Trophoblast cell (in vitro differentiated cells and primary cell): ENCODE measurements around the gene APOBEC3C.
"Not testable (repeated sequence)": the region's sequence is repeated elsewhere in the genome, so short reads cannot be mapped to it uniquely, and the experiment has no call there.

ENCODE experiments used
- DNase-seq, 2 donors: peaks; one replicate each; pipeline ENCODE4 v3.0.0-alpha.2; 2016
- H2AFZ ChIP-seq: 2 replicates; pipeline ENCODE4 v1.6.1; 2013; ENCODE audit warnings: low read length, moderate library complexity, mild to moderate bottlenecking; ENCODE audit not compliant: insufficient read depth, poor library complexity
- H2AK5ac ChIP-seq: 2 replicates; pipeline ENCODE4 v1.6.1; 2013; ENCODE audit warnings: mild to moderate bottlenecking, low read length
- H2BK120ac ChIP-seq: 2 replicates; pipeline ENCODE4 v1.6.1; 2013; ENCODE audit warnings: low read length, mild to moderate bottlenecking, moderate library complexity; ENCODE audit not compliant: insufficient read depth, poor library complexity
- H2BK12ac ChIP-seq: 2 replicates; pipeline ENCODE4 v1.6.1; 2013; ENCODE audit warnings: mild to moderate bottlenecking, low read length, moderate library complexity
- H2BK5ac ChIP-seq: 2 replicates; pipeline ENCODE4 v1.6.1; 2013; ENCODE audit warnings: low read length, low read depth, moderate library complexity, mild to moderate bottlenecking; ENCODE audit not compliant: poor library complexity
- H3K14ac ChIP-seq: 2 replicates; pipeline ENCODE4 v1.6.1; 2013; ENCODE audit warnings: mild to moderate bottlenecking, low read length
- H3K18ac ChIP-seq: 2 replicates; pipeline ENCODE4 v1.6.1; 2013; ENCODE audit warnings: mild to moderate bottlenecking, low read length
- H3K23ac ChIP-seq: 2 replicates; pipeline ENCODE4 v1.6.1; 2013; ENCODE audit warnings: low read length
- H3K27ac ChIP-seq: 2 replicates; pipeline ENCODE4 v1.5.1; 2013; ENCODE audit warnings: low read depth, mild to moderate bottlenecking, inconsistent platforms, low read length, moderate library complexity
- H3K27me3 ChIP-seq: 2 replicates; pipeline ENCODE4 v1.6.1; 2013; ENCODE audit warnings: inconsistent platforms, mild to moderate bottlenecking, low read length, moderate library complexity; ENCODE audit not compliant: insufficient read depth
- H3K36me3 ChIP-seq, 2 experiments: 1 replicate in 1 of 2; 2 replicates in 1 of 2; pipeline ENCODE4 v1.6.1; 2013; ENCODE audit warnings: low read length in 2 of 2, mild to moderate bottlenecking in 2 of 2, moderate library complexity in 1 of 2; ENCODE audit not compliant: insufficient read depth in 2 of 2, control insufficient read depth in 1 of 2
- H3K4ac ChIP-seq: 2 replicates; pipeline ENCODE4 v1.6.1; 2013; ENCODE audit warnings: low read depth, mild to moderate bottlenecking, low read length, moderate library complexity
- H3K4me1 ChIP-seq, 2 experiments: 1 replicate in 1 of 2; 2 replicates in 1 of 2; pipeline ENCODE4 v1.6.1; 2013; ENCODE audit warnings: low read length in 2 of 2, mild to moderate bottlenecking in 2 of 2, moderate library complexity in 1 of 2; ENCODE audit not compliant: insufficient read depth in 2 of 2, control insufficient read depth in 1 of 2
- H3K4me2 ChIP-seq: 2 replicates; pipeline ENCODE4 v1.6.1; 2013; ENCODE audit warnings: inconsistent platforms, mild to moderate bottlenecking, low read length, moderate library complexity
- H3K4me3 ChIP-seq: 2 replicates; pipeline ENCODE4 v1.5.1; 2013; ENCODE audit warnings: mild to moderate bottlenecking, low read depth, low read length, inconsistent platforms
- H3K79me1 ChIP-seq: one replicate; pipeline ENCODE4 v1.6.1; 2013; ENCODE audit warnings: low read length
- H3K79me2 ChIP-seq: 2 replicates; pipeline ENCODE4 v1.6.1; 2013; ENCODE audit warnings: low read length, mild to moderate bottlenecking; ENCODE audit not compliant: control insufficient read depth, insufficient read depth, poor library complexity
- H3K9ac ChIP-seq: 2 replicates; pipeline ENCODE4 v1.6.1; 2013; ENCODE audit warnings: mild to moderate bottlenecking, low read length
- H3K9me3 ChIP-seq: 2 replicates; pipeline ENCODE4 v1.6.1; 2013; ENCODE audit warnings: low read depth, mild to moderate bottlenecking, control low read depth, inconsistent platforms, low read length; ENCODE audit not compliant: insufficient read depth
- H4K12ac ChIP-seq: 2 replicates; pipeline ENCODE4 v1.6.1; 2013; ENCODE audit warnings: low read depth, mild to moderate bottlenecking, low read length, moderate library complexity
- H4K8ac ChIP-seq: 2 replicates; pipeline ENCODE4 v1.6.1; 2013; ENCODE audit warnings: low read depth, mild to moderate bottlenecking, low read length, moderate library complexity
- H4K91ac ChIP-seq: one replicate; pipeline ENCODE4 v1.6.1; 2013; ENCODE audit warnings: low read depth, mild to moderate bottlenecking, low read length, moderate library complexity
- WGBS: extraction: QIAGEN DNeasy Blood & Tissue Kit; methylation state at CpG from one replicate; pipeline ENCODE4 v1.1.7; 2013; ENCODE audit warnings: missing lambda C conversion rate; ENCODE audit not compliant: insufficient read length, insufficient coverage; ENCODE audit errors: extremely low coverage; 5-methylcytosine and 5-hydroxymethylcytosine counted together

APOBEC3C gene

DNA sequence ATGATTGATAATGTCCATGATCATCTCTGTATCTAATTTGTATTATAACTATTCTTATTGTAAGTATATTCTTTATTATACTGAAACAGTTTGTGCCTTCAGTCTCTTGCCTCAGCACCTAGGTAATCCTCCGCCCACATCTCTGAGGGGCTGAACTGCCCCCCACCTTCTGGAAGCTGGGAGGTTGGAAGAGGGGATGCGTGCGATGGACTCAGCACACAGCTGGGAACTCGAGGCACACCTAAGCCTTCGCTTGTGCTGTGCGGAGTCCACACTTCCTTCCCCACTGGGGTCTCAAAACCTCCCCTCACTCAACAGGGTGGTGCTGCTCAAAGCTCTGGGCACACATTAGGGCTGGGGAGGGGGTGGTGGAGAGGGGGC is 506 bp upstream of the APOBEC3C start:
- not testable (repeated sequence) for H3K4me2 ChIP-seq, H3K27ac ChIP-seq, H3K79me1 ChIP-seq, H2AFZ ChIP-seq, H3K4me3 ChIP-seq, H3K18ac ChIP-seq, H3K4ac ChIP-seq, H3K14ac ChIP-seq, H3K27me3 ChIP-seq, H3K9me3 ChIP-seq, H3K23ac ChIP-seq, H3K9ac ChIP-seq, DNase-seq, H3K79me2 ChIP-seq, H2BK5ac ChIP-seq, H4K12ac ChIP-seq, H3K36me3 ChIP-seq
- peak overlapping the region; percentile 23 for H2BK12ac ChIP-seq
- peak overlapping the region; percentile 72 for H2AK5ac ChIP-seq
- H3K4me1 ChIP-seq, result peaks cover 6 to 14% of the 10 kb centered on the region in 2 experiments
- H2BK120ac ChIP-seq, result peak overlapping the region; percentile 45
- WGBS, result no CpG with 5 or more reads among the region's 6 CpGs
- H4K91ac ChIP-seq, result peak overlapping the region; percentile 70
- H4K8ac ChIP-seq, result peak overlapping the region; percentile 61

DNA sequence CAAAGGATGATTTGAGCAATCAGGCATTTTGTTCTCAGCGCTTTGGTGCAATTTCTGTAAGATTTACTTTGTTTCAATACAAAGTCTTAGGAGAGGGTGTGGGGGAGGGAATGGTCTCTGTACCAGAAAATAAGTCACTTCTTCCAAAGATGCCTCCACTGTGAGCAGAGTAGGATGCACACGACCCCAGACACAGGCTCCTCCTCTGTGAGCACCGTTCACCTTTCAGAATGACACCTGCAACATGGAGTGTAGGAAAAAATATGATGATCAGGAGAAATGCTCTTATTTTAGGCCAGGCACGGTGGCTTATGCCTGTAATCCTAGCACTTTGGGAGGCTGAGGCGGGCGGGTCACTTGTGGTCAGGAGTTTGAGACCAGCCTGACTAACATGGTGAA is 665 bp downstream of the APOBEC3C start:
- not testable (repeated sequence) for H3K9me3 ChIP-seq, H3K27me3 ChIP-seq, H3K18ac ChIP-seq, H3K27ac ChIP-seq, H2AFZ ChIP-seq, H2BK12ac ChIP-seq, DNase-seq, H3K79me1 ChIP-seq, H3K4ac ChIP-seq, H3K14ac ChIP-seq, H3K79me2 ChIP-seq, H2BK5ac ChIP-seq, H4K12ac ChIP-seq, H3K4me3 ChIP-seq, H2AK5ac ChIP-seq, H3K9ac ChIP-seq, H3K36me3 ChIP-seq, H3K23ac ChIP-seq
- WGBS, result no CpG with 5 or more reads among the region's 6 CpGs
- peak overlapping the region; percentile 36 for H3K4me2 ChIP-seq
- peak overlapping the region; percentile 61 for H4K8ac ChIP-seq
- H4K91ac ChIP-seq, result peak overlapping the region; percentile 80
- H3K4me1 ChIP-seq, result peaks cover 6 to 14% of the 10 kb centered on the region in 2 experiments
- H2BK120ac ChIP-seq, result peak overlapping the region; percentile 56

GRCh38 chr22:39016592-39016991 is 2.5 kb downstream of the APOBEC3C start:
- Histone ChIP-seq H3K18ac (no peak overlapping the region), H2BK12ac (no peak overlapping the region), H4K91ac (no peak overlapping the region), H2AK5ac (no peak overlapping the region), H3K27ac (no peak overlapping the region), H3K4me1 (peaks cover 15 to 20% of the 10 kb centered on the region in 2 experiments), H3K79me2 (no peaks in the 10 kb centered on the region), H3K4me3 (no peak overlapping the region), H2BK120ac (no peak overlapping the region), H4K12ac (no peak overlapping the region), H3K23ac (no peak overlapping the region), H3K36me3 (no peaks in the 10 kb centered on the region), H4K8ac (no peak overlapping the region), H2AFZ (no peak overlapping the region), H3K4ac (no peak overlapping the region), H3K79me1 (peaks cover 10% of the 10 kb centered on the region), H2BK5ac (no peak overlapping the region), H3K14ac (no peak overlapping the region), H3K9ac (no peak overlapping the region), H3K4me2 (no peak overlapping the region), H3K27me3 (no peaks in the 10 kb centered on the region), H3K9me3 (no peaks in the 10 kb centered on the region)
- DNase-seq, result no peak
- no CpG with 5 or more reads among the region's 13 CpGs for WGBS

- WGBS, result no CpG with 5 or more reads among the region's 18 CpGs
- H3K27ac ChIP-seq, result no peak overlapping the region
- no peak overlapping the region for H2BK12ac ChIP-seq
- H2AK5ac ChIP-seq, result no peak overlapping the region
- H3K4me2 ChIP-seq, result no peak overlapping the region
- no peak overlapping the region for H3K4ac ChIP-seq
- H3K4me3 ChIP-seq, result no peak overlapping the region
- H3K36me3 ChIP-seq, result no peaks in the 10 kb centered on the region
- H3K9ac ChIP-seq, result no peak overlapping the region
- no peak for DNase-seq
- H3K4me1 ChIP-seq, result peaks cover 16 to 21% of the 10 kb centered on the region in 2 experiments
- no peak overlapping the region for H2BK5ac ChIP-seq
- peaks cover 10% of the 10 kb centered on the region for H3K79me1 ChIP-seq
- H4K91ac ChIP-seq, result no peak overlapping the region
- H3K18ac ChIP-seq, result no peak overlapping the region
- H3K14ac ChIP-seq, result no peak overlapping the region
- no peaks in the 10 kb centered on the region for H3K27me3 ChIP-seq
- H3K79me2 ChIP-seq, result no peaks in the 10 kb centered on the region
- H3K9me3 ChIP-seq, result no peaks in the 10 kb centered on the region
- H4K8ac ChIP-seq, result no peak overlapping the region
- no peak overlapping the region for H4K12ac ChIP-seq
- H2BK120ac ChIP-seq, result no peak overlapping the region
- H2AFZ ChIP-seq, result no peak overlapping the region
- H3K23ac ChIP-seq, result no peak overlapping the region
Observed at GRCh38 chr22:39017596-39018365, 3.7 kb downstream of the APOBEC3C start.
